HL-60/S4 treated with retinoic acid at 250 ng/mL for 4 days and 3 days (cell line): Measurements from ENCODE around the gene PRM1.
"Not testable (repeated sequence)": the region's sequence is repeated elsewhere in the genome, so short reads cannot be mapped to it uniquely, and the experiment has no call there.

ENCODE experiments used
- in situ Hi-C: fragments of 300-500 bp; cut with MboI; formaldehyde crosslinking; loops from 2 replicates; pipeline ENCODE4 v1.7.0; 2022; ENCODE audit warnings: low sequenced_read_pairs

Gene PRM1

GRCh38 chr16:11298143-11298900 lies 17.2 kb upstream of the PRM1 start:
- in situ Hi-C loops: no loop called here

- in situ Hi-C loops: no loop called here
These were observed 16.5 kb upstream of the PRM1 start for GRCh38 chr16:11297492-11298142.

GRCh38 chr16:11296706-11297491 lies 15.8 kb upstream of the PRM1 start:
- in situ Hi-C loops: no loop called here

GRCh38 chr16:11296351-11296705 lies 15.2 kb upstream of the PRM1 start:
- in situ Hi-C loops: no loop called here

- in situ Hi-C loops: no loop called here
These were observed 14.5 kb upstream of the PRM1 start for GRCh38 chr16:11295672-11296071.

- in situ Hi-C loops: no loop called here
These were observed 11.1 kb upstream of the PRM1 start for GRCh38 chr16:11292076-11292748.

- in situ Hi-C loops: no loop called here
These were observed 10.1 kb upstream of the PRM1 start for GRCh38 chr16:11291091-11291703.

- in situ Hi-C loops: no loop called here
These were observed 9.2 kb upstream of the PRM1 start for GRCh38 chr16:11290102-11290893.

GRCh38 chr16:11289696-11290095 lies 8.6 kb upstream of the PRM1 start:
- in situ Hi-C loops: not testable (repeated sequence)

- in situ Hi-C loops: no loop called here
These were observed 8.1 kb upstream of the PRM1 start for GRCh38 chr16:11289202-11289601.

GRCh38 chr16:11285842-11286241 lies 4.7 kb upstream of the PRM1 start:
- in situ Hi-C loops: no loop called here

- in situ Hi-C loops: no loop called here
These were observed 2.7 kb upstream of the PRM1 start for GRCh38 chr16:11283820-11284248.

- in situ Hi-C loops: no loop called here
These were observed 2.2 kb downstream of the PRM1 start for GRCh38 chr16:11278681-11279628.

GRCh38 chr16:11277607-11278337 lies 3.4 kb downstream of the PRM1 start:
- in situ Hi-C loops: no loop called here

- in situ Hi-C loops: no loop called here
These were observed 4.1 kb downstream of the PRM1 start for GRCh38 chr16:11276896-11277593.

GRCh38 chr16:11276143-11276895 lies 4.8 kb downstream of the PRM1 start, which contains the start of gene PRM2:
TSS of gene PRM2 (minus strand) at chr16:11276480. CDS start at chr16:11276370, 110 bp downstream.
- in situ Hi-C loops: no loop called here

GRCh38 chr16:11274964-11275363 lies 6.2 kb downstream of the PRM1 start:
- in situ Hi-C loops: no loop called here
